Amniotic epithelial cell (primary cell): ENCODE results near the gene NAB2.

Experiments used
- DNase-seq: peaks from one replicate; pipeline ENCODE4 v3.0.0-alpha.2; 2010; ENCODE audit warnings: low read depth

The NAB2 gene

GRCh38 chr12:57094208-57095160 is 5.6 kb downstream of the NAB2 start:
- no peak for DNase-seq

GRCh38 chr12:57095440-57095839 is 6.5 kb downstream of the NAB2 start:
- no peak for DNase-seq

- DNase-seq = peak; percentile 48
These were observed 7.2 kb downstream of the NAB2 start for GRCh38 chr12:57096099-57096572.

- no peak for DNase-seq
These were observed 8.0 kb downstream of the NAB2 start for GRCh38 chr12:57096748-57097553.

- DNase-seq = no peak
These were observed 8.6 kb downstream of the NAB2 start for GRCh38 chr12:57097554-57097835.

GRCh38 chr12:57098546-57098945 is 9.6 kb downstream of the NAB2 start:
- DNase-seq = no peak

- no peak for DNase-seq
These were observed 10.3 kb downstream of the NAB2 start for GRCh38 chr12:57099047-57099714.

GRCh38 chr12:57099766-57100165 is 10.9 kb downstream of the NAB2 start:
- DNase-seq = no peak

GRCh38 chr12:57101892-57102695 is 13.2 kb downstream of the NAB2 start:
- DNase-seq = peak; percentile 71

GRCh38 chr12:57103856-57104255 is 14.9 kb downstream of the NAB2 start:
- no peak for DNase-seq

- no peak for DNase-seq
These were observed 15.5 kb downstream of the NAB2 start for GRCh38 chr12:57104292-57104910.

GRCh38 chr12:57105011-57105753 is 16.3 kb downstream of the NAB2 start:
- no peak for DNase-seq

- DNase-seq = no peak
These were observed 17.3 kb downstream of the NAB2 start for GRCh38 chr12:57106021-57106708.

GRCh38 chr12:57107456-57108155 is 18.7 kb downstream of the NAB2 start:
- DNase-seq = peak; percentile 62

GRCh38 chr12:57109207-57110103 is 20.5 kb downstream of the NAB2 start:
- DNase-seq = no peak

GRCh38 chr12:57110104-57111030 is 21.5 kb downstream of the NAB2 start:
- DNase-seq = no peak
